Activated naive CD4-positive, alpha-beta T cell treated with anti-CD3 and anti-CD28 coated beads, Interleukin-2, amount 50 U/mL, for 16 hours (primary cell): ENCODE data around the gene CCDC142.

Source experiments
- DNase-seq: peaks from one replicate; pipeline ENCODE4 v3.0.0-alpha.2; 2020

Gene CCDC142

GRCh38 chr2:74482801-74483674 is at the start of gene CCDC142, which contains the start of gene TTC31:
TSS of gene CCDC142 (minus strand) at chr2:74482998. CDS start at chr2:74482837, 161 bp downstream.
TSS of gene TTC31 (plus strand) at chr2:74483081. CDS start at chr2:74483096, 15 bp downstream.
- peak; percentile 94 for DNase-seq

GRCh38 chr2:74532222-74532621 is 49.4 kb upstream of the CCDC142 start:
- no peak for DNase-seq

- DNase-seq: no peak
Observed at GRCh38 chr2:74531666-74532065, 48.9 kb upstream of the CCDC142 start.

- DNase-seq: peak; percentile 38
Observed at GRCh38 chr2:74530239-74531187, 47.7 kb upstream of the CCDC142 start.

- peak; percentile 89 for DNase-seq
Observed at GRCh38 chr2:74529357-74530238, 46.8 kb upstream of the CCDC142 start, which contains the start of the genes AUP1 and HTRA2. TSS of gene AUP1 (minus strand) at chr2:74529706. CDS start at chr2:74529629, 77 bp downstream. TSS of gene HTRA2 (plus strand) at chr2:74529933. CDS start at chr2:74530007, 74 bp downstream.

- peak; percentile 23 for DNase-seq
Observed at GRCh38 chr2:74528600-74529356, 46.0 kb upstream of the CCDC142 start.

- DNase-seq: no peak
Observed at GRCh38 chr2:74527741-74528140, 44.9 kb upstream of the CCDC142 start.

- no peak for DNase-seq
Observed at GRCh38 chr2:74526649-74527230, 43.9 kb upstream of the CCDC142 start.

GRCh38 chr2:74525717-74526648 is 43.2 kb upstream of the CCDC142 start, which contains the start of gene DQX1:
TSS of gene DQX1 (minus strand) at chr2:74526231. CDS start at chr2:74525729, 502 bp downstream.
- no peak for DNase-seq

- DNase-seq: no peak
Observed at GRCh38 chr2:74524955-74525716, 42.3 kb upstream of the CCDC142 start.

GRCh38 chr2:74524005-74524404 is 41.2 kb upstream of the CCDC142 start:
- DNase-seq: no peak

GRCh38 chr2:74522516-74522915 is 39.7 kb upstream of the CCDC142 start:
- no peak for DNase-seq

GRCh38 chr2:74516650-74517049 is 33.9 kb upstream of the CCDC142 start:
- DNase-seq: no peak

- peak; percentile 82 for DNase-seq
Observed at GRCh38 chr2:74515981-74516633, 33.3 kb upstream of the CCDC142 start.

- DNase-seq: no peak
Observed at GRCh38 chr2:74515271-74515980, 32.6 kb upstream of the CCDC142 start.

GRCh38 chr2:74514368-74515270 is 31.8 kb upstream of the CCDC142 start, which contains the start of gene TLX2:
TSS of gene TLX2 (plus strand) at chr2:74514450. CDS start at chr2:74514807, 357 bp downstream.
- no peak for DNase-seq
